Natural killer cell (primary cell): ENCODE measurements around the gene PTPN9. TPM values are rescaled to one million over a fixed set of nuclear protein-coding genes. Genes with fewer than 3 reads are reported as not detected.
A peak's percentile ranks its signal among the peaks of the same experiment; 100 is the strongest.
"Not testable (repeated sequence)": the region's sequence is repeated elsewhere in the genome, so short reads cannot be mapped to it uniquely, and the experiment has no call there.

Experiments used
- ATAC-seq, 3 donors: fragments of 150-1000 bp in 2 of 3; fragments of 200-7000 bp in 1 of 3; cut with Tn5 transposase; 1 replicate in 1 of 3; 2 replicates in 2 of 3; pipeline ENCODE4 v1.10.0; 2021; ENCODE audit warnings: mild to moderate bottlenecking in 2 of 3, moderate library complexity in 2 of 3
- DNase-seq, 2 donors: peaks; one replicate each; pipeline versions ENCODE4 v3.0.0 to v3.0.0-alpha.2; 2013 to 2021; ENCODE audit warnings: mixed read lengths in 1 of 2
- H3K27ac ChIP-seq: one replicate; pipeline ENCODE4 v1.5.1; 2013; ENCODE audit warnings: mild to moderate bottlenecking, low read length
- H3K27me3 ChIP-seq: one replicate; pipeline ENCODE4 v1.6.1; 2013; ENCODE audit warnings: low read length; ENCODE audit not compliant: control insufficient read depth, insufficient read depth
- H3K36me3 ChIP-seq: one replicate; pipeline ENCODE4 v1.6.1; 2013; ENCODE audit warnings: low read length; ENCODE audit not compliant: control insufficient read depth, insufficient read depth
- H3K4me1 ChIP-seq: one replicate; pipeline ENCODE4 v1.6.1; 2013; ENCODE audit warnings: low read length; ENCODE audit not compliant: control insufficient read depth, insufficient read depth
- H3K4me3 ChIP-seq: one replicate; pipeline ENCODE4 v1.5.1; 2013; ENCODE audit warnings: low read length
- H3K9me3 ChIP-seq: one replicate; pipeline ENCODE4 v1.6.1; 2013; ENCODE audit warnings: low read length; ENCODE audit not compliant: control insufficient read depth, insufficient read depth
- H3K27ac Mint-ChIP-seq, 2 donors: one replicate each; pipeline ENCODE4 v1.8.0; 2022; ENCODE audit warnings: mild to moderate bottlenecking in 2 of 2, mixed read lengths in 2 of 2, moderate library complexity in 1 of 2
- H3K27me3 Mint-ChIP-seq, 2 donors: one replicate each; pipeline ENCODE4 v1.8.0; 2022; ENCODE audit warnings: low read depth in 2 of 2, mixed read lengths in 2 of 2
- H3K36me3 Mint-ChIP-seq: one replicate; pipeline ENCODE4 v1.8.0; 2022; ENCODE audit warnings: mixed read lengths
- H3K4me1 Mint-ChIP-seq, 2 donors: one replicate each; pipeline ENCODE4 v1.8.0; 2022; ENCODE audit warnings: mixed read lengths in 2 of 2
- H3K4me3 Mint-ChIP-seq: one replicate; pipeline ENCODE4 v1.8.0; 2022; ENCODE audit warnings: mild to moderate bottlenecking, moderate library complexity, mixed read lengths
- H3K9me3 Mint-ChIP-seq, 2 donors: one replicate each; pipeline ENCODE4 v1.8.0; 2022; ENCODE audit warnings: mixed read lengths in 2 of 2
- CTCF ChIP-seq: fragments of 200-600 bp; IDR thresholded peaks from one replicate; pipeline ENCODE4 v1.8.0; 2022; ENCODE audit warnings: antibody characterized with exemption
- WGBS: methylation state at CpG from one replicate; pipeline ENCODE4 v1.1.7; 2013; ENCODE audit warnings: missing lambda C conversion rate; ENCODE audit not compliant: insufficient coverage; 5-methylcytosine and 5-hydroxymethylcytosine counted together
- intact Hi-C: fragments of 100-400 bp; cut with micrococcal nuclease; formaldehyde crosslinking; loops from one replicate; pipeline ENCODE4 v1.14.2; 2022
- total RNA-seq, 4 donors: library from RNA; stranded (reverse); fragments of 120-200 nt in 1 of 4; gene quantifications; one replicate each; pipeline versions ENCODE4 v1.2.3 to v1.2.4, GENCODE V29; 2013 to 2022

PTPN9 gene
- total RNA-seq, 3 donors from 2014 or later (not counting 1 experiment from before 2014, with no cell fraction given), result 28.3 to 33.0 (median 28.9) TPM

- peak overlapping the region in 1 of 2 donors; percentile 53 for H3K27ac Mint-ChIP-seq
- H3K36me3 Mint-ChIP-seq, result no peaks in the 10 kb centered on the region
- no CpG with 5 or more reads among the region's 1 CpG for WGBS
- Histone ChIP-seq H3K27ac (no peak overlapping the region), H3K4me1 (no peaks in the 10 kb centered on the region), H3K36me3 (peaks cover 16% of the 10 kb centered on the region), H3K4me3 (no peak overlapping the region), H3K27me3 (no peaks in the 10 kb centered on the region), H3K9me3 (no peaks in the 10 kb centered on the region)
- TF ChIP-seq CTCF, result no peak
- no peaks in the 10 kb centered on the region for H3K27me3 Mint-ChIP-seq
- H3K9me3 Mint-ChIP-seq, result no peaks in the 10 kb centered on the region
- DNase-seq, result no peak
- no peak for ATAC-seq
- intact Hi-C loops, result no loop called here
- H3K4me1 Mint-ChIP-seq, result peaks cover 0 to 10% of the 10 kb centered on the region in 2 donors
- no peak overlapping the region for H3K4me3 Mint-ChIP-seq
Measured at GRCh38 chr15:75483106-75483505, 96.0 kb downstream of the PTPN9 start.

GRCh38 chr15:75480463-75480862, 98.7 kb downstream of the PTPN9 start:
- H3K9me3 ChIP-seq, H3K4me3 ChIP-seq, H3K27me3 ChIP-seq, DNase-seq, H3K27ac Mint-ChIP-seq, H3K9me3 Mint-ChIP-seq, H3K4me1 Mint-ChIP-seq, H3K4me3 Mint-ChIP-seq, H3K27me3 Mint-ChIP-seq, H3K36me3 Mint-ChIP-seq, intact Hi-C loops, ATAC-seq, H3K4me1 ChIP-seq, H3K27ac ChIP-seq: not testable (repeated sequence)
- WGBS, result 99% methylated on average over 34 of the region's 54 CpGs
- peaks cover 20% of the 10 kb centered on the region for H3K36me3 ChIP-seq

GRCh38 chr15:75479670-75480069, 99.4 kb downstream of the PTPN9 start:
- no peaks in the 10 kb centered on the region for H3K27me3 Mint-ChIP-seq
- H3K36me3 ChIP-seq, result peaks cover 21% of the 10 kb centered on the region
- TF ChIP-seq CTCF, result no peak
- intact Hi-C loops, result no loop called here
- H3K9me3 ChIP-seq, result no peaks in the 10 kb centered on the region
- H3K4me1 Mint-ChIP-seq, result peaks cover 0 to 7% of the 10 kb centered on the region in 2 donors
- WGBS, result 96% methylated on average over 2 of the region's 2 CpGs
- no peak overlapping the region for H3K27ac ChIP-seq
- H3K4me1 ChIP-seq, result no peaks in the 10 kb centered on the region
- no peak overlapping the region for H3K27ac Mint-ChIP-seq
- H3K4me3 Mint-ChIP-seq, result no peak overlapping the region
- ATAC-seq (no peak), DNase-seq (no peak)
- H3K27me3 ChIP-seq, result no peaks in the 10 kb centered on the region
- no peaks in the 10 kb centered on the region for H3K9me3 Mint-ChIP-seq
- H3K36me3 Mint-ChIP-seq, result no peaks in the 10 kb centered on the region
- no peak overlapping the region for H3K4me3 ChIP-seq

GRCh38 chr15:75477094-75477493, 102.0 kb downstream of the PTPN9 start:
- ATAC-seq, intact Hi-C loops, H3K27ac Mint-ChIP-seq, H3K27ac ChIP-seq, H3K4me3 ChIP-seq, H3K27me3 Mint-ChIP-seq, H3K9me3 Mint-ChIP-seq, H3K36me3 Mint-ChIP-seq, DNase-seq, H3K9me3 ChIP-seq, H3K27me3 ChIP-seq, H3K4me3 Mint-ChIP-seq, H3K4me1 Mint-ChIP-seq, H3K4me1 ChIP-seq: not testable (repeated sequence)
- peaks cover 30% of the 10 kb centered on the region for H3K36me3 ChIP-seq
- 95% methylated on average over 5 of the region's 5 CpGs for WGBS
